ENCODE data around the gene FAM9A. TPM values are rescaled to one million over a fixed set of nuclear protein-coding genes. Genes with fewer than 3 reads are reported as not detected.
A peak's percentile ranks its signal among the peaks of the same experiment; 100 is the strongest.

FAM9A gene
- total and polyA plus RNA-seq, 2 of the 8 experiments (the other 6 are each of a cell fraction or from before 2014, with no cell fraction given) = not detected

DNA sequence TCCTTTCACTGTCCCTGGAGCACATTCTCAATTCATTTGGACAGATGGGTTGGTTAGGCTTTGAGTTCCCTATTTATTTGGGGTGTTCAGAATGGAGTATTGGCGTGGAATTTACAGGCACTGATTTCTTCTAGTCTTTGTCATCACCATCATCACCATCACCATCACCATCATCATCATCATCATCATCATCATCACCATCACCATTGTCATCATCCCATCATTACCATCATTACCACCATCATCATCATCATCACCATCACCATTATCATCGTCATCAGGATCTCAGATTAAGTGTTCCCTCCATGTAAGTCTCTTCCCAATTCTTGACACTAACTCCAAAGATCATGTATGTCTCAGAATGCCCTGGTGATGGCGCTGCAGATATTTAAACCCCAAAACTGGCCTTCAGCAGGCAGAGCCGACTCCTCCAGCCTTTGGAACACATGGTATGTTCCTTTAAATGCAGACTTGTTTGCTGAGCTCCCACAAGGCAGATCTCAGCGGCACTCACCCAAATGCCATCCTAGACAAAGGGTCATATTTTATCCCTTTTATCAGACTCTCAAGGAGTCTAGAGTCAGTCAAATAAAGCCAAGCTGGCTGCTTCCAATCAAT is 19.8 kb upstream of the FAM9A start:
- no peak overlapping the region for H4K8ac ChIP-seq (ENCODE audit: extremely low read depth, insufficient read depth, low read length)
- no peak overlapping the region for H3K23ac ChIP-seq (ENCODE audit: insufficient read length)
- H2BK20ac ChIP-seq (ENCODE audit: low read length) = no peak overlapping the region
- H3K18ac ChIP-seq (ENCODE audit: extremely low read depth, low read length) = no peak overlapping the region
- WGBS, 2 experiments (ENCODE audit: extremely low coverage in 1 of 2, insufficient coverage in 1 of 2, insufficient read length in 1 of 2, insufficient replicate concordance in 2 of 2, low coverage in 1 of 2, low lambda C conversion rate in 2 of 2, missing lambda C conversion rate in 1 of 2) = 31% methylated on average over 5 of the region's 5 CpGs; no CpG with 5 or more reads in 1 of the 2 experiments
- peaks cover 0 to 5% (median 1%) of the 10 kb centered on the region in 4 experiments; a peak in 2 of 7 replicates for H3K4me1 ChIP-seq (replicated peaks in 1 of 4; ENCODE audit: control insufficient read depth in 3 of 4, insufficient read depth in 4 of 4, low read length in 3 of 4)
- H4K5ac ChIP-seq (ENCODE audit: insufficient read length, low read depth, low read length) = no peak overlapping the region
- H3K56ac ChIP-seq (replicated peaks; ENCODE audit: insufficient read length, low read depth, low read length) = no peak overlapping the region
- FAIRE-seq (peak; percentile 98), DNase-seq (ENCODE audit: low read depth in 1 of 2, low spot score in 2 of 2) (peak; percentile 23 to 49)
- H2BK120ac ChIP-seq (replicated peaks; ENCODE audit: low read depth, low read length) = no peak overlapping the region
- H3K23me2 ChIP-seq (ENCODE audit: low read depth, low read length) = no peaks in the 10 kb centered on the region
- no peak overlapping the region for H4K91ac ChIP-seq (replicated peaks; ENCODE audit: insufficient read length, low read length)
- H2BK5ac ChIP-seq (ENCODE audit: low read depth, low read length) = no peak overlapping the region
- CTCF ChIA-PET (ENCODE audit: partially characterized antibody) = interaction anchor here (0.5 to 2.0 kb wide), 12 partner anchors 9 to 775 kb away, joined by 3 to 11 read pairs (median 3); no protein-coding TSS in a partner anchor
- H2BK15ac ChIP-seq (ENCODE audit: low read length) = no peak overlapping the region
- no peaks in the 10 kb centered on the region for H3K36me3 ChIP-seq (ENCODE audit: control insufficient read depth in 2 of 4, insufficient read depth in 4 of 4, low read length in 3 of 4)
- H3K27ac ChIP-seq (ENCODE audit: low read depth, low read length) = no peak overlapping the region
- TF ChIP-seq, protein P1, sequence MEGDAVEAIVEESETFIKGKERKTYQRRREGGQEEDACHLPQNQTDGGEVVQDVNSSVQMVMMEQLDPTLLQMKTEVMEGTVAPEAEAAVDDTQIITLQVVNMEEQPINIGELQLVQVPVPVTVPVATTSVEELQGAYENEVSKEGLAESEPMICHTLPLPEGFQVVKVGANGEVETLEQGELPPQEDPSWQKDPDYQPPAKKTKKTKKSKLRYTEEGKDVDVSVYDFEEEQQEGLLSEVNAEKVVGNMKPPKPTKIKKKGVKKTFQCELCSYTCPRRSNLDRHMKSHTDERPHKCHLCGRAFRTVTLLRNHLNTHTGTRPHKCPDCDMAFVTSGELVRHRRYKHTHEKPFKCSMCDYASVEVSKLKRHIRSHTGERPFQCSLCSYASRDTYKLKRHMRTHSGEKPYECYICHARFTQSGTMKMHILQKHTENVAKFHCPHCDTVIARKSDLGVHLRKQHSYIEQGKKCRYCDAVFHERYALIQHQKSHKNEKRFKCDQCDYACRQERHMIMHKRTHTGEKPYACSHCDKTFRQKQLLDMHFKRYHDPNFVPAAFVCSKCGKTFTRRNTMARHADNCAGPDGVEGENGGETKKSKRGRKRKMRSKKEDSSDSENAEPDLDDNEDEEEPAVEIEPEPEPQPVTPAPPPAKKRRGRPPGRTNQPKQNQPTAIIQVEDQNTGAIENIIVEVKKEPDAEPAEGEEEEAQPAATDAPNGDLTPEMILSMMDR (IDR thresholded peaks at IDR 0.05; ENCODE audit: control extremely low read depth in 1 of 3, insufficient read depth in 1 of 3, low read depth in 1 of 3, low read length in 3 of 3) = peak in 2 of 3 experiments; percentile 56 to 62; a peak in 3 of 4 replicates
- TF ChIP-seq CBX5 (IDR thresholded peaks at IDR 0.05; ENCODE audit: low read depth, low read length) (no peak), RAD21 (IDR thresholded peaks at IDR 0.05 in 1 of 2, conservative IDR thresholded peaks at IDR 0.05 in 1 of 2; ENCODE audit: low read depth in 2 of 2, low read length in 2 of 2) (peak; percentile 77 to 81)
- TF ChIP-seq, protein P2, sequence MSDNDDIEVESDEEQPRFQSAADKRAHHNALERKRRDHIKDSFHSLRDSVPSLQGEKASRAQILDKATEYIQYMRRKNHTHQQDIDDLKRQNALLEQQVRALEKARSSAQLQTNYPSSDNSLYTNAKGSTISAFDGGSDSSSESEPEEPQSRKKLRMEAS (IDR thresholded peaks at IDR 0.05) = peak; percentile 42; the same call in 1 of the 2 replicates
- no peak overlapping the region; a peak in 1 of 4 replicates for H3K4me2 ChIP-seq (ENCODE audit: insufficient read depth in 1 of 2, low read depth in 2 of 2, low read length in 2 of 2)
- H3K9ac ChIP-seq (replicated peaks in 1 of 4; ENCODE audit: extremely low read depth in 1 of 4, low read depth in 3 of 4, low read length in 3 of 4) = no peak overlapping the region
- no peak overlapping the region for H2AK5ac ChIP-seq (ENCODE audit: low read depth, low read length)
- no peak overlapping the region for H3K4me3 ChIP-seq (ENCODE audit: extremely low read depth in 1 of 4, insufficient read depth in 2 of 4, low read depth in 3 of 4, low read length in 4 of 4)
- H3K79me2 ChIP-seq (ENCODE audit: control insufficient read depth in 1 of 2, insufficient read depth in 2 of 2, low read length in 2 of 2) = no peaks in the 10 kb centered on the region
- H4K20me1 ChIP-seq (replicated peaks in 1 of 2; ENCODE audit: control insufficient read depth in 1 of 2, insufficient read depth in 2 of 2, low read length in 2 of 2) = no peaks in the 10 kb centered on the region
- POLR2A ChIA-PET (ENCODE audit: partially characterized antibody) = no interaction called here
- H3K9me3 ChIP-seq (ENCODE audit: insufficient read depth in 2 of 2, low read depth in 1 of 2, low read length in 1 of 2) = no peaks in the 10 kb centered on the region
- no peaks in the 10 kb centered on the region for H3K79me1 ChIP-seq (ENCODE audit: low read depth, low read length)
- peak overlapping the region; percentile 98 for H2AFZ ChIP-seq (ENCODE audit: low read length)
- H3K4ac ChIP-seq (replicated peaks; ENCODE audit: insufficient read length, low read depth, low read length) = no peak overlapping the region
- no peaks in the 10 kb centered on the region for H3K27me3 ChIP-seq (replicated peaks in 1 of 4; ENCODE audit: control insufficient read depth in 3 of 4, extremely low read depth in 1 of 4, insufficient read depth in 3 of 4, low read length in 3 of 4)
- no peak overlapping the region for H3K14ac ChIP-seq (ENCODE audit: insufficient read length)
- no peak overlapping the region for H2BK12ac ChIP-seq (ENCODE audit: low read depth, low read length)

Data from H1 (cell line).